SK-N-SH (cell line): ENCODE results near the gene SON. TPM values are rescaled to one million over a fixed set of nuclear protein-coding genes. Genes with fewer than 3 reads are reported as not detected.

Experiments used
- CTCF ChIA-PET: fragments of 300-600, 350-600 bp; formaldehyde crosslinking; extraction: SDS; loops from one replicate; lab custom pipeline; 2021; lab: Yijun Ruan, JAX
- POLR2A ChIA-PET: fragments of 350-600 bp; sonication (Branson Sonifier 250); formaldehyde crosslinking; extraction: SDS; loops from one replicate; lab custom pipeline; 2020; ENCODE audit warnings: antibody characterized with exemption, inconsistent platforms; lab: Yijun Ruan, JAX
- DNase-seq: peaks from one replicate; pipeline ENCODE4 v3.0.0; 2012
- H2AFZ ChIP-seq: fragments of 200-600 bp; sonication (generic); 2 replicates; pipeline ENCODE4 v1.8.1; 2016; ENCODE audit warnings: antibody characterized with exemption, mild to moderate bottlenecking, low read depth
- H3F3A ChIP-seq: fragments of 200-600 bp; sonication (generic); replicated peaks from 2 replicates; pipeline ENCODE3; 2016; ENCODE audit warnings: antibody characterized with exemption, mild to moderate bottlenecking; ENCODE audit not compliant: insufficient read depth
- H3K27ac ChIP-seq, 2 experiments: fragments of 200-500 bp in 1 of 2; fragments of 200-600 bp in 1 of 2; sonication (Bioruptor generic) in 1 of 2; sonication (generic), shearing (Covaris generic) in 1 of 2; 2 replicates each; pipeline versions ENCODE4 v1.5.1 to v1.6.1; 2014 to 2016; ENCODE audit warnings: low read depth in 2 of 2, inconsistent platforms in 1 of 2, low read length in 1 of 2, mild to moderate bottlenecking in 1 of 2, mixed read lengths in 1 of 2
- H3K27me3 ChIP-seq: fragments of 200-600 bp; sonication (generic), shearing (Covaris generic); 2 replicates; pipeline ENCODE4 v1.6.1; 2016; ENCODE audit warnings: mixed run types; ENCODE audit not compliant: insufficient read depth
- H3K36me3 ChIP-seq, 2 experiments: fragments of 200-500 bp in 1 of 2; fragments of 200-600 bp in 1 of 2; sonication (Bioruptor generic) in 1 of 2; sonication (generic) in 1 of 2; replicated peaks in 1 of 2; 2 replicates each; pipeline versions ENCODE3 to v1.5.1; 2014 to 2016; ENCODE audit warnings: low read length in 1 of 2, mild to moderate bottlenecking in 1 of 2; ENCODE audit not compliant: insufficient read depth in 2 of 2, control insufficient read depth in 1 of 2
- H3K4me1 ChIP-seq, 2 experiments: fragments of 200-500 bp in 1 of 2; fragments of 200-600 bp in 1 of 2; sonication (Bioruptor generic) in 1 of 2; sonication (generic), shearing (Covaris generic) in 1 of 2; 2 replicates each; pipeline versions ENCODE4 v1.5.1 to v1.6.1; 2014 to 2016; ENCODE audit warnings: low read depth in 1 of 2, low read length in 1 of 2, mixed run types in 1 of 2; ENCODE audit not compliant: insufficient read depth in 2 of 2, control insufficient read depth in 1 of 2
- H3K4me2 ChIP-seq: fragments of 200-600 bp; sonication (generic), shearing (Covaris generic); 2 replicates; pipeline ENCODE4 v1.6.1; 2017; ENCODE audit warnings: mixed run types
- H3K4me3 ChIP-seq, 2 experiments: fragments of 200-500 bp in 1 of 2; fragments of 200-600 bp in 1 of 2; sonication (Bioruptor generic) in 1 of 2; sonication (generic), shearing (Covaris generic) in 1 of 2; 2 replicates each; pipeline versions ENCODE4 v1.5.1 to v1.8.1; 2014 to 2016; ENCODE audit warnings: low read depth in 2 of 2, inconsistent platforms in 1 of 2, low read length in 1 of 2, mild to moderate bottlenecking in 1 of 2, mixed read lengths in 1 of 2, moderate library complexity in 1 of 2
- H3K79me2 ChIP-seq: fragments of 200-600 bp; sonication (generic); 2 replicates; pipeline ENCODE4 v1.8.1; 2017; ENCODE audit warnings: mild to moderate bottlenecking; ENCODE audit not compliant: insufficient read depth
- H3K9ac ChIP-seq: fragments of 200-600 bp; sonication (generic); 2 replicates; pipeline ENCODE4 v1.6.1; 2017; ENCODE audit warnings: mixed run types
- H3K9me2 ChIP-seq: fragments of 200-600 bp; sonication (generic); 2 replicates; pipeline ENCODE4 v1.6.1; 2017; ENCODE audit warnings: mixed run types
- H3K9me3 ChIP-seq: fragments of 200-600 bp; sonication (generic); 2 replicates; pipeline ENCODE4 v1.6.1; 2017; ENCODE audit warnings: mixed run types, mild to moderate bottlenecking, moderate library complexity
- H4K20me1 ChIP-seq: fragments of 200-600 bp; sonication (generic); 2 replicates; pipeline ENCODE4 v1.6.1; 2017; ENCODE audit warnings: mild to moderate bottlenecking, mixed run types; ENCODE audit not compliant: insufficient read depth
- CHD2 ChIP-seq: fragments of 150-350 bp; IDR thresholded peaks from 2 replicates; pipeline ENCODE4 v1.6.1; 2018; ENCODE audit warnings: low read length; ENCODE audit not compliant: partially characterized antibody
- FOXJ3 ChIP-seq: sonication (generic); formaldehyde crosslinking; IDR thresholded peaks from 2 replicates; pipeline ENCODE4 v1.5.1; 2020; ENCODE audit warnings: mild to moderate bottlenecking, missing genetic modification reagents
- GABPA ChIP-seq: IDR thresholded peaks from 2 replicates; pipeline ENCODE4 v1.4.0; 2012; ENCODE audit warnings: low read depth, mild to moderate bottlenecking
- GATA2 ChIP-seq: sonication (generic); formaldehyde crosslinking; IDR thresholded peaks from 2 replicates; pipeline ENCODE4 v1.5.0; 2020; ENCODE audit warnings: mild to moderate bottlenecking, missing genetic modification reagents
- MAX ChIP-seq: IDR thresholded peaks from 2 replicates; pipeline ENCODE4 v1.4.0; 2012; ENCODE audit warnings: low read depth
- POLR2AphosphoS5 ChIP-seq: IDR thresholded peaks from 2 replicates; pipeline ENCODE4 v1.6.1; 2012; ENCODE audit warnings: low read depth, low read length
- RFX5 ChIP-seq: IDR thresholded peaks from 2 replicates; pipeline ENCODE4 v1.6.1; 2012; ENCODE audit warnings: mild to moderate bottlenecking, improper control_type of control experiment, low read length
- SIN3A ChIP-seq: IDR thresholded peaks from 2 replicates; pipeline ENCODE4 v1.6.1; 2012; ENCODE audit warnings: low read depth, mild to moderate bottlenecking, low read length, moderate library complexity, borderline replicate concordance
- TAF1 ChIP-seq: IDR thresholded peaks from 2 replicates; pipeline ENCODE4 v1.6.1; 2012; ENCODE audit warnings: low read depth, mild to moderate bottlenecking, low read length, moderate library complexity, borderline replicate concordance
- TEAD4 ChIP-seq: IDR thresholded peaks from 2 replicates; pipeline ENCODE4 v1.4.0; 2012; ENCODE audit warnings: mild to moderate bottlenecking, borderline replicate concordance; ENCODE audit not compliant: insufficient read depth
- USF1 ChIP-seq: IDR thresholded peaks from 2 replicates; pipeline ENCODE4 v1.4.0; 2012; ENCODE audit warnings: low read depth, borderline replicate concordance
- YY1 ChIP-seq: IDR thresholded peaks from 2 replicates; pipeline ENCODE4 v1.4.0; 2012; ENCODE audit warnings: low read depth, mild to moderate bottlenecking
- ZBTB33 ChIP-seq: IDR thresholded peaks from 2 replicates; pipeline ENCODE4 v1.4.0; 2012; ENCODE audit warnings: low read depth, borderline replicate concordance
- WGBS: methylation state at CpG from one replicate; pipeline ENCODE4 v1.1.6; 2017; ENCODE audit warnings: low lambda C conversion rate; 5-methylcytosine and 5-hydroxymethylcytosine counted together
- polyA plus RNA-seq, 3 experiments: library from polyadenylated mRNA; depleted of rRNA; stranded (reverse); fragments of >200 nt; gene quantifications; 2 replicates each; pipeline ENCODE4 v1.2.3, GENCODE V29; 2012

SON gene
- 45.9 and 57.4 TPM in 2 replicates for polyA plus RNA-seq (2012; rRNA removed)
- polyA plus RNA-seq (2012; cell fraction: cytosol; rRNA removed): 40.1 and 44.0 TPM in 2 replicates
- polyA plus RNA-seq (2012; cell fraction: nucleus; rRNA removed): 122 and 250 TPM in 2 replicates

GRCh38 chr21:33542640-33543504 is at the start of gene SON:
TSS of gene SON (plus strand) at chr21:33543038. CDS start at chr21:33543093, 55 bp downstream.
- H4K20me1 ChIP-seq: peaks cover 46% of the 10 kb centered on the region
- peaks cover 19 to 31% of the 10 kb centered on the region in 2 experiments for H3K36me3 ChIP-seq
- peak; percentile 93 for DNase-seq
- H2AFZ ChIP-seq: peak within 1 kb of the TSS; percentile 80
- peak within 1 kb of the TSS; percentile 99 for H3K27ac ChIP-seq
- no peaks in the 10 kb centered on the region for H3K9me2 ChIP-seq
- ChIA-PET POLR2A (interaction anchor here (1.1 to 2.0 kb wide), 2 partner anchors 8 to 45 kb away, joined by 5 read pairs; partner anchors contain the start of gene DONSON), CTCF (interaction anchor here (0.7 to 1.7 kb wide), 2 partner anchors 28 to 63 kb away, joined by 3 to 6 read pairs; no protein-coding TSS in a partner anchor)
- TF ChIP-seq TEAD4: peak; percentile 87
- TF ChIP-seq TAF1: peak; percentile 78
- TF ChIP-seq CHD2: peak; percentile 13
- peak; percentile 11; the same call in 1 of the 2 replicates for TF ChIP-seq GABPA
- no peak for TF ChIP-seq GATA2
- peak; percentile 57; the same call in 1 of the 2 replicates for TF ChIP-seq MAX
- peak; percentile 96 for TF ChIP-seq POLR2AphosphoS5
- no peak for TF ChIP-seq ZBTB33
- TF ChIP-seq RFX5: peak; percentile 98
- no peak for TF ChIP-seq FOXJ3 (CRISPR knock-in tag)
- TF ChIP-seq SIN3A: peak; percentile 82; the same call in 1 of the 2 replicates
- TF ChIP-seq YY1: peak; percentile 96
- no peak for TF ChIP-seq USF1
- H3F3A ChIP-seq: peaks cover 41% of the 10 kb centered on the region
- H3K9me3 ChIP-seq: no peaks in the 10 kb centered on the region
- peaks cover 8 to 10% of the 10 kb centered on the region in 2 experiments; a peak in 3 of 4 replicates for H3K4me1 ChIP-seq
- H3K27me3 ChIP-seq: no peaks in the 10 kb centered on the region
- whole genome bisulfite sequencing: 2% methylated on average over 39 of the region's 57 CpGs
- H3K4me2 ChIP-seq: peak within 1 kb of the TSS; percentile 98
- H3K9ac ChIP-seq: peak within 1 kb of the TSS; percentile 97
- peak within 1 kb of the TSS; percentile 78 for H3K4me3 ChIP-seq
- peaks cover 88% of the 10 kb centered on the region for H3K79me2 ChIP-seq
